Suprapubic skin (tissue), 4 donors: ENCODE data around the gene RYR3. TPM values are rescaled to one million over a fixed set of nuclear protein-coding genes. Genes with fewer than 3 reads are reported as not detected.

ENCODE experiments used
- DNase-seq, 2 donors: peaks; one replicate each; pipeline ENCODE4 v3.0.0-alpha.2; 2019; ENCODE audit warnings: low spot score in 2 of 2
- H3K27ac ChIP-seq: fragments of 200-600 bp; sonication (generic); one replicate; pipeline ENCODE4 v1.5.1; 2019
- H3K27me3 ChIP-seq: fragments of 200-600 bp; sonication (generic); one replicate; pipeline ENCODE4 v1.5.1; 2019
- H3K36me3 ChIP-seq: fragments of 200-600 bp; sonication (generic); one replicate; pipeline ENCODE4 v1.5.1; 2019
- H3K4me1 ChIP-seq: fragments of 200-600 bp; sonication (generic); one replicate; pipeline ENCODE4 v1.5.1; 2019
- H3K4me3 ChIP-seq: fragments of 200-600 bp; sonication (generic); one replicate; pipeline ENCODE4 v1.5.1; 2019; ENCODE audit warnings: mild to moderate bottlenecking
- H3K9me3 ChIP-seq: fragments of 200-600 bp; sonication (generic); one replicate; pipeline ENCODE4 v1.5.1; 2019
- CTCF ChIP-seq, 2 donors: fragments of 200-600 bp in 1 of 2; fragments of 450-650 bp in 1 of 2; sonication (generic) in 1 of 2; IDR thresholded peaks; one replicate each; pipeline ENCODE4 v1.5.1; 2016 to 2019; ENCODE audit warnings: antibody characterized with exemption in 2 of 2, mild to moderate bottlenecking in 1 of 2, moderate library complexity in 1 of 2
- EP300 ChIP-seq: sonication (generic); formaldehyde crosslinking; IDR thresholded peaks from one replicate; pipeline ENCODE4 v1.6.1; 2017; ENCODE audit warnings: antibody characterized with exemption
- POLR2A ChIP-seq, 2 donors: fragments of 450-650 bp; IDR thresholded peaks; one replicate each; pipeline ENCODE4 v1.6.1; 2017; ENCODE audit warnings: antibody characterized with exemption in 2 of 2, mild to moderate bottlenecking in 2 of 2, moderate library complexity in 2 of 2
- POLR2AphosphoS5 ChIP-seq, 3 donors: sonication (generic); formaldehyde crosslinking; IDR thresholded peaks; one replicate each; pipeline ENCODE4 v1.6.1; 2017; ENCODE audit warnings: antibody characterized with exemption in 3 of 3
- WGBS: methylation state at CpG from one replicate; pipeline ENCODE4 v1.1.5; 2018; 5-methylcytosine and 5-hydroxymethylcytosine counted together
- total RNA-seq, 4 donors: library from RNA; depleted of rRNA; stranded (reverse); fragments of >200 nt; gene quantifications; one replicate each; pipeline ENCODE4 v1.1.0, GENCODE V29; 2016

Gene RYR3
- total RNA-seq, 4 donors from 2014 or later: 0.38 to 2.0 (median 0.80) TPM

- Histone ChIP-seq H3K4me3 (no peak overlapping the region), H3K27me3 (peaks cover 3% of the 10 kb centered on the region), H3K27ac (no peak overlapping the region), H3K36me3 (no peaks in the 10 kb centered on the region), H3K9me3 (no peaks in the 10 kb centered on the region), H3K4me1 (no peaks in the 10 kb centered on the region)
- 71% methylated on average over 3 of the region's 3 CpGs for WGBS
- DNase-seq: no peak
- TF ChIP-seq POLR2A (IDR thresholded peaks at IDR 0.05): no peak
- TF ChIP-seq EP300: no peak
- no peak for TF ChIP-seq CTCF (IDR thresholded peaks at IDR 0.05)
- no peak for TF ChIP-seq POLR2AphosphoS5 (IDR thresholded peaks at IDR 0.05)
Measured at GRCh38 chr15:33678176-33678575, 367.4 kb downstream of the RYR3 start.

GRCh38 chr15:33678602-33679001 lies 367.8 kb downstream of the RYR3 start:
- no peak for DNase-seq
- Histone ChIP-seq H3K4me3 (no peak overlapping the region), H3K9me3 (no peaks in the 10 kb centered on the region), H3K27me3 (peaks cover 3% of the 10 kb centered on the region), H3K4me1 (no peaks in the 10 kb centered on the region), H3K27ac (no peak overlapping the region), H3K36me3 (no peaks in the 10 kb centered on the region)
- TF ChIP-seq CTCF (IDR thresholded peaks at IDR 0.05) (no peak), POLR2A (IDR thresholded peaks at IDR 0.05) (no peak), EP300 (no peak), POLR2AphosphoS5 (IDR thresholded peaks at IDR 0.05) (no peak)
- WGBS: 72% methylated on average over 5 of the region's 5 CpGs

GRCh38 chr15:33679061-33679460 lies 368.3 kb downstream of the RYR3 start:
- no peak for DNase-seq
- TF ChIP-seq POLR2AphosphoS5 (IDR thresholded peaks at IDR 0.05): no peak
- TF ChIP-seq POLR2A (IDR thresholded peaks at IDR 0.05): no peak
- TF ChIP-seq EP300: no peak
- TF ChIP-seq CTCF (IDR thresholded peaks at IDR 0.05): no peak
- H3K4me1 ChIP-seq: no peaks in the 10 kb centered on the region
- no peak overlapping the region for H3K4me3 ChIP-seq
- no peaks in the 10 kb centered on the region for H3K36me3 ChIP-seq
- peaks cover 3% of the 10 kb centered on the region for H3K27me3 ChIP-seq
- no peaks in the 10 kb centered on the region for H3K9me3 ChIP-seq
- H3K27ac ChIP-seq: no peak overlapping the region
- WGBS: 67% methylated on average over 2 of the region's 2 CpGs

GRCh38 chr15:33680336-33680735 lies 369.6 kb downstream of the RYR3 start:
- WGBS: 79% methylated on average over 5 of the region's 5 CpGs
- no peaks in the 10 kb centered on the region for H3K36me3 ChIP-seq
- DNase-seq: no peak
- H3K4me3 ChIP-seq: no peak overlapping the region
- no peaks in the 10 kb centered on the region for H3K9me3 ChIP-seq
- no peaks in the 10 kb centered on the region for H3K4me1 ChIP-seq
- no peak overlapping the region for H3K27ac ChIP-seq
- peaks cover 3% of the 10 kb centered on the region for H3K27me3 ChIP-seq
- TF ChIP-seq POLR2AphosphoS5 (IDR thresholded peaks at IDR 0.05) (no peak), CTCF (IDR thresholded peaks at IDR 0.05) (no peak), EP300 (no peak), POLR2A (IDR thresholded peaks at IDR 0.05) (no peak)

GRCh38 chr15:33693166-33693800 lies 382.5 kb downstream of the RYR3 start:
- no peak overlapping the region for H3K4me3 ChIP-seq
- H3K36me3 ChIP-seq: no peaks in the 10 kb centered on the region
- H3K9me3 ChIP-seq: no peaks in the 10 kb centered on the region
- H3K27me3 ChIP-seq: no peaks in the 10 kb centered on the region
- H3K27ac ChIP-seq: no peak overlapping the region
- H3K4me1 ChIP-seq: no peaks in the 10 kb centered on the region
- DNase-seq: no peak
- WGBS: 81% methylated on average over 12 of the region's 12 CpGs
- TF ChIP-seq POLR2A (IDR thresholded peaks at IDR 0.05): no peak
- no peak for TF ChIP-seq CTCF (IDR thresholded peaks at IDR 0.05)
- no peak for TF ChIP-seq POLR2AphosphoS5 (IDR thresholded peaks at IDR 0.05)
- TF ChIP-seq EP300: no peak
